Neural progenitor cell (in vitro differentiated cells): ENCODE data around the gene NPC2. TPM values are rescaled to one million over a fixed set of nuclear protein-coding genes. Genes with fewer than 3 reads are reported as not detected.

Source experiments
- DNase-seq: peaks from one replicate; pipeline ENCODE4 v3.0.0-alpha.2; 2016; ENCODE audit warnings: low spot score
- H2AFZ ChIP-seq: fragments of 200-600 bp; sonication (generic); replicated peaks from 2 replicates; pipeline ENCODE4 v1.6.1; 2016; ENCODE audit warnings: antibody characterized with exemption
- H3F3A ChIP-seq: fragments of 200-600 bp; sonication (generic); 2 replicates; pipeline ENCODE4 v1.6.1; 2016; ENCODE audit warnings: antibody characterized with exemption, low read depth
- H3K27ac ChIP-seq: fragments of 200-600 bp; sonication (generic); 2 replicates; pipeline ENCODE4 v1.5.1; 2016; ENCODE audit warnings: mild to moderate bottlenecking
- H3K27me3 ChIP-seq: fragments of 200-600 bp; sonication (generic); 2 replicates; pipeline ENCODE4 v1.6.1; 2016; ENCODE audit warnings: mild to moderate bottlenecking, moderate library complexity
- H3K36me3 ChIP-seq: fragments of 200-600 bp; sonication (generic); 2 replicates; pipeline ENCODE4 v1.5.1; 2016
- H3K4me1 ChIP-seq: fragments of 200-600 bp; sonication (generic); 2 replicates; pipeline ENCODE4 v1.6.1; 2016; ENCODE audit warnings: mixed run types
- H3K4me2 ChIP-seq: fragments of 200-600 bp; sonication (generic); 2 replicates; pipeline ENCODE4 v1.6.1; 2016
- H3K4me3 ChIP-seq: fragments of 200-600 bp; sonication (generic); 2 replicates; pipeline ENCODE4 v1.5.1; 2016
- H3K79me2 ChIP-seq: fragments of 200-600 bp; sonication (generic); 2 replicates; pipeline ENCODE4 v1.6.1; 2016; ENCODE audit warnings: low read depth
- H3K9ac ChIP-seq: fragments of 200-600 bp; sonication (generic); 2 replicates; pipeline ENCODE4 v1.6.1; 2016
- H3K9me3 ChIP-seq: fragments of 200-600 bp; sonication (generic); 2 replicates; pipeline ENCODE4 v1.5.1; 2016; ENCODE audit warnings: low read depth
- H4K20me1 ChIP-seq: fragments of 200-600 bp; sonication (generic); 2 replicates; pipeline ENCODE4 v1.6.1; 2016; ENCODE audit warnings: low read depth
- H3K27ac Mint-ChIP-seq: 3 replicates; pipeline ENCODE4 v1.8.0; 2021; ENCODE audit warnings: mixed read lengths
- H3K27me3 Mint-ChIP-seq: 2 replicates; pipeline ENCODE4 v1.8.0; 2022; ENCODE audit warnings: low read depth, mild to moderate bottlenecking, inconsistent platforms, moderate library complexity, mixed read lengths; ENCODE audit not compliant: insufficient read depth
- H3K36me3 Mint-ChIP-seq: 3 replicates; pipeline ENCODE4 v1.8.0; 2021; ENCODE audit warnings: mixed read lengths
- H3K4me1 Mint-ChIP-seq: 3 replicates; pipeline ENCODE4 v1.8.0; 2021; ENCODE audit warnings: mixed read lengths
- H3K4me3 Mint-ChIP-seq: 3 replicates; pipeline ENCODE4 v1.8.0; 2021; ENCODE audit warnings: mild to moderate bottlenecking, moderate library complexity, mixed read lengths
- H3K9me3 Mint-ChIP-seq: 3 replicates; pipeline ENCODE4 v1.8.0; 2020; ENCODE audit warnings: mixed read lengths
- EZH2 ChIP-seq: fragments of 200-600 bp; sonication (generic); IDR thresholded peaks from 2 replicates; pipeline ENCODE4 v1.6.1; 2017; ENCODE audit warnings: antibody characterized with exemption, mild to moderate bottlenecking, moderate library complexity
- EZH2phosphoT487 ChIP-seq: fragments of 200-600 bp; sonication (generic); IDR thresholded peaks from 2 replicates; pipeline ENCODE4 v1.6.1; 2017; ENCODE audit warnings: antibody characterized with exemption
- total RNA-seq: library from RNA; depleted of rRNA; stranded (reverse); fragments of >200 nt; gene quantifications from 2 replicates; pipeline ENCODE4 v1.2.3, GENCODE V29; 2015; ENCODE audit warnings: low replicate concordance
- TF ChIP-seq, protein P1 (sequence below): fragments of 200-600 bp; sonication (generic); IDR thresholded peaks from 2 replicates; pipeline ENCODE4 v1.5.1; 2017; ENCODE audit warnings: antibody characterized with exemption, mild to moderate bottlenecking

Gene NPC2
- total RNA-seq, 1 donor from 2014 or later: 371 TPM

DNA sequence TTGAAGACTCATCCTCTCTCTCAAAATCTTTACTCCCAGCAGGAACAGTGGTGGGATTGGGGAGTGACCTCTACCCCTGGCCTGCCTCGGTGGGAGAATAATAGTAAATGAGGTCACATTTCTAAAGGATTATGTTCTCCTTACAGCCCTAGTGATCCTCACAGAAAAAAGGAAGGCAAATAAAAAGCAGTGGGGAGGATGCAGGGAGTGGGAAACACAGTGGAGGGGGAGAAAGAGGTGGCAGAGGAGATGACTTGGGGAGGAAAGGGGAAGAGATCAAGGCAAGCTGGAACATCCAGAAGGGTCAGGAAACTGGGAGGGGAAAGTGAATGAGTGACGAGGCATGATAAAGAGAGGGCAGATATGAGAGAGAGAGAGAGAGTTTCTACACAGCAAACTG is 58.8 kb downstream of the NPC2 start:
- H3K36me3 ChIP-seq: no peaks in the 10 kb centered on the region
- peaks cover 6% of the 10 kb centered on the region for H3K27me3 Mint-ChIP-seq
- H3K27ac Mint-ChIP-seq: no peak overlapping the region
- H3K9ac ChIP-seq: no peak overlapping the region
- H2AFZ ChIP-seq: no peak overlapping the region
- no peak for TF ChIP-seq EZH2
- TF ChIP-seq, protein P1, sequence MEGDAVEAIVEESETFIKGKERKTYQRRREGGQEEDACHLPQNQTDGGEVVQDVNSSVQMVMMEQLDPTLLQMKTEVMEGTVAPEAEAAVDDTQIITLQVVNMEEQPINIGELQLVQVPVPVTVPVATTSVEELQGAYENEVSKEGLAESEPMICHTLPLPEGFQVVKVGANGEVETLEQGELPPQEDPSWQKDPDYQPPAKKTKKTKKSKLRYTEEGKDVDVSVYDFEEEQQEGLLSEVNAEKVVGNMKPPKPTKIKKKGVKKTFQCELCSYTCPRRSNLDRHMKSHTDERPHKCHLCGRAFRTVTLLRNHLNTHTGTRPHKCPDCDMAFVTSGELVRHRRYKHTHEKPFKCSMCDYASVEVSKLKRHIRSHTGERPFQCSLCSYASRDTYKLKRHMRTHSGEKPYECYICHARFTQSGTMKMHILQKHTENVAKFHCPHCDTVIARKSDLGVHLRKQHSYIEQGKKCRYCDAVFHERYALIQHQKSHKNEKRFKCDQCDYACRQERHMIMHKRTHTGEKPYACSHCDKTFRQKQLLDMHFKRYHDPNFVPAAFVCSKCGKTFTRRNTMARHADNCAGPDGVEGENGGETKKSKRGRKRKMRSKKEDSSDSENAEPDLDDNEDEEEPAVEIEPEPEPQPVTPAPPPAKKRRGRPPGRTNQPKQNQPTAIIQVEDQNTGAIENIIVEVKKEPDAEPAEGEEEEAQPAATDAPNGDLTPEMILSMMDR: no peak
- no peak for TF ChIP-seq EZH2phosphoT487
- no peak overlapping the region for H3K4me3 Mint-ChIP-seq
- peak overlapping the region; percentile 68 for H3K4me2 ChIP-seq
- no peaks in the 10 kb centered on the region for H3K9me3 Mint-ChIP-seq
- H3F3A ChIP-seq: peaks cover 20% of the 10 kb centered on the region
- H3K27me3 ChIP-seq: no peaks in the 10 kb centered on the region
- DNase-seq: peak; percentile 64
- H3K9me3 ChIP-seq: no peaks in the 10 kb centered on the region
- H3K79me2 ChIP-seq: no peaks in the 10 kb centered on the region
- no peaks in the 10 kb centered on the region for H3K36me3 Mint-ChIP-seq
- peaks cover 53% of the 10 kb centered on the region for H3K4me1 ChIP-seq
- peaks cover 6% of the 10 kb centered on the region for H4K20me1 ChIP-seq
- H3K4me1 Mint-ChIP-seq: peaks cover 22% of the 10 kb centered on the region
- no peak overlapping the region for H3K27ac ChIP-seq
- H3K4me3 ChIP-seq: peak overlapping the region; percentile 1

DNA sequence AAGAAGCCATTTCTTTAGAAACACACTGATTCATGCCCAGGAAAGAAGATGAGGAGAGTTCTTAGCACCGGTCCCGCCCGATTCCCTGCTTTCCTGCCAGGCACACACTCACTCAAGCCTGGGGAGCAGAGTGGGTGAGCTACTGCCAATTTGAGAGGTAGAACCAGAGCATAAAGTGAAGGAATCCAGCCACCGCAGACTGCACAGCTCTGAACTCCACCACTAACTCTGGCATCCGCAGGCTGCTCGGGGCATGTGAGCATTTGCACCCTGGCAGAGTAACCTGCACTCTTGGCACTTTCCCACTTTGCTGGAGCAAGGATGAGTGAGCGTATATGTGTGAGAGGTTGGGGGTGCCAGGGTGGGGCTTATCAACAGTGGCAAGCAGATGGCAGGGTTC is 63.1 kb downstream of the NPC2 start:
- no peaks in the 10 kb centered on the region for H3K36me3 Mint-ChIP-seq
- Histone ChIP-seq H3F3A (peaks cover 41% of the 10 kb centered on the region), H3K27me3 (peaks cover 31% of the 10 kb centered on the region), H3K36me3 (no peaks in the 10 kb centered on the region), H3K4me3 (no peak overlapping the region), H2AFZ (no peak overlapping the region), H3K4me2 (peak overlapping the region; percentile 29), H3K79me2 (no peaks in the 10 kb centered on the region), H3K27ac (no peak overlapping the region), H3K9ac (no peak overlapping the region), H4K20me1 (peaks cover 11% of the 10 kb centered on the region), H3K9me3 (no peaks in the 10 kb centered on the region), H3K4me1 (peaks cover 49% of the 10 kb centered on the region)
- H3K4me1 Mint-ChIP-seq: peaks cover 18% of the 10 kb centered on the region
- no peaks in the 10 kb centered on the region for H3K9me3 Mint-ChIP-seq
- H3K27ac Mint-ChIP-seq: no peak overlapping the region
- TF ChIP-seq EZH2phosphoT487: no peak
- TF ChIP-seq EZH2: no peak
- TF ChIP-seq, protein P1: no peak
- peaks cover 34% of the 10 kb centered on the region for H3K27me3 Mint-ChIP-seq
- no peak for DNase-seq
- H3K4me3 Mint-ChIP-seq: no peak overlapping the region

Other genes with a start within 250 kb of the NPC2 start
- gene ABCD4, start 190.4 kb downstream of the NPC2 start, total RNA-seq: 66.6 and 110 TPM in 2 replicates
- 7.9 and 18.6 TPM in 2 replicates for gene VRTN, start 144.8 kb downstream of the NPC2 start, total RNA-seq
- 0.40 TPM in 1 of 2 replicates, not detected in the other for gene SYNDIG1L, start 67.1 kb downstream of the NPC2 start, total RNA-seq
- 45.5 and 47.0 TPM in 2 replicates for gene ISCA2, start 460 bp upstream of the NPC2 start, total RNA-seq
- 0.43 and 0.84 TPM in 2 replicates for gene LTBP2, start 118.9 kb upstream of the NPC2 start, total RNA-seq
- gene AREL1, start 219.8 kb upstream of the NPC2 start, total RNA-seq: 25.2 and 27.7 TPM in 2 replicates
- gene FCF1, start 219.8 kb upstream of the NPC2 start, total RNA-seq: 41.7 and 96.1 TPM in 2 replicates